SK-N-SH (cell line): ENCODE data around the gene UBE2N. TPM values are rescaled to one million over a fixed set of nuclear protein-coding genes. Genes with fewer than 3 reads are reported as not detected.

Experiments
- CTCF ChIA-PET: fragments of 300-600, 350-600 bp; formaldehyde crosslinking; extraction: SDS; loops from one replicate; lab custom pipeline; 2021; lab: Yijun Ruan, JAX
- POLR2A ChIA-PET: fragments of 350-600 bp; sonication (Branson Sonifier 250); formaldehyde crosslinking; extraction: SDS; loops from one replicate; lab custom pipeline; 2020; ENCODE audit warnings: antibody characterized with exemption, inconsistent platforms; lab: Yijun Ruan, JAX
- DNase-seq: peaks from one replicate; pipeline ENCODE4 v3.0.0; 2012
- H2AFZ ChIP-seq: fragments of 200-600 bp; sonication (generic); 2 replicates; pipeline ENCODE4 v1.8.1; 2016; ENCODE audit warnings: antibody characterized with exemption, mild to moderate bottlenecking, low read depth
- H3F3A ChIP-seq: fragments of 200-600 bp; sonication (generic); replicated peaks from 2 replicates; pipeline ENCODE3; 2016; ENCODE audit warnings: antibody characterized with exemption, mild to moderate bottlenecking; ENCODE audit not compliant: insufficient read depth
- H3K27ac ChIP-seq, 2 experiments: fragments of 200-500 bp in 1 of 2; fragments of 200-600 bp in 1 of 2; sonication (Bioruptor generic) in 1 of 2; sonication (generic), shearing (Covaris generic) in 1 of 2; 2 replicates each; pipeline versions ENCODE4 v1.5.1 to v1.6.1; 2014 to 2016; ENCODE audit warnings: low read depth in 2 of 2, inconsistent platforms in 1 of 2, low read length in 1 of 2, mild to moderate bottlenecking in 1 of 2, mixed read lengths in 1 of 2
- H3K27me3 ChIP-seq: fragments of 200-600 bp; sonication (generic), shearing (Covaris generic); 2 replicates; pipeline ENCODE4 v1.6.1; 2016; ENCODE audit warnings: mixed run types; ENCODE audit not compliant: insufficient read depth
- H3K36me3 ChIP-seq, 2 experiments: fragments of 200-500 bp in 1 of 2; fragments of 200-600 bp in 1 of 2; sonication (Bioruptor generic) in 1 of 2; sonication (generic) in 1 of 2; replicated peaks in 1 of 2; 2 replicates each; pipeline versions ENCODE3 to v1.5.1; 2014 to 2016; ENCODE audit warnings: low read length in 1 of 2, mild to moderate bottlenecking in 1 of 2; ENCODE audit not compliant: insufficient read depth in 2 of 2, control insufficient read depth in 1 of 2
- H3K4me1 ChIP-seq, 2 experiments: fragments of 200-500 bp in 1 of 2; fragments of 200-600 bp in 1 of 2; sonication (Bioruptor generic) in 1 of 2; sonication (generic), shearing (Covaris generic) in 1 of 2; 2 replicates each; pipeline versions ENCODE4 v1.5.1 to v1.6.1; 2014 to 2016; ENCODE audit warnings: low read depth in 1 of 2, low read length in 1 of 2, mixed run types in 1 of 2; ENCODE audit not compliant: insufficient read depth in 2 of 2, control insufficient read depth in 1 of 2
- H3K4me2 ChIP-seq: fragments of 200-600 bp; sonication (generic), shearing (Covaris generic); 2 replicates; pipeline ENCODE4 v1.6.1; 2017; ENCODE audit warnings: mixed run types
- H3K4me3 ChIP-seq, 2 experiments: fragments of 200-500 bp in 1 of 2; fragments of 200-600 bp in 1 of 2; sonication (Bioruptor generic) in 1 of 2; sonication (generic), shearing (Covaris generic) in 1 of 2; 2 replicates each; pipeline versions ENCODE4 v1.5.1 to v1.8.1; 2014 to 2016; ENCODE audit warnings: low read depth in 2 of 2, inconsistent platforms in 1 of 2, low read length in 1 of 2, mild to moderate bottlenecking in 1 of 2, mixed read lengths in 1 of 2, moderate library complexity in 1 of 2
- H3K79me2 ChIP-seq: fragments of 200-600 bp; sonication (generic); 2 replicates; pipeline ENCODE4 v1.8.1; 2017; ENCODE audit warnings: mild to moderate bottlenecking; ENCODE audit not compliant: insufficient read depth
- H3K9ac ChIP-seq: fragments of 200-600 bp; sonication (generic); 2 replicates; pipeline ENCODE4 v1.6.1; 2017; ENCODE audit warnings: mixed run types
- H3K9me2 ChIP-seq: fragments of 200-600 bp; sonication (generic); 2 replicates; pipeline ENCODE4 v1.6.1; 2017; ENCODE audit warnings: mixed run types
- H3K9me3 ChIP-seq: fragments of 200-600 bp; sonication (generic); 2 replicates; pipeline ENCODE4 v1.6.1; 2017; ENCODE audit warnings: mixed run types, mild to moderate bottlenecking, moderate library complexity
- H4K20me1 ChIP-seq: fragments of 200-600 bp; sonication (generic); 2 replicates; pipeline ENCODE4 v1.6.1; 2017; ENCODE audit warnings: mild to moderate bottlenecking, mixed run types; ENCODE audit not compliant: insufficient read depth
- ELF1 ChIP-seq: IDR thresholded peaks from 2 replicates; pipeline ENCODE4 v1.4.0; 2012
- EZH2phosphoT487 ChIP-seq: fragments of 200-600 bp; sonication (generic); IDR thresholded peaks from 2 replicates; pipeline ENCODE4 v1.6.1; 2017; ENCODE audit warnings: low read depth, mixed run types, mild to moderate bottlenecking, antibody characterized with exemption, moderate library complexity, borderline replicate concordance
- FOSL2 ChIP-seq: IDR thresholded peaks from 2 replicates; pipeline ENCODE4 v1.4.0; 2012; ENCODE audit warnings: low read depth, mild to moderate bottlenecking, moderate library complexity, borderline replicate concordance
- FOXM1 ChIP-seq: IDR thresholded peaks from 2 replicates; pipeline ENCODE4 v1.4.0; 2012; ENCODE audit warnings: low read depth, mild to moderate bottlenecking
- JUND ChIP-seq: IDR thresholded peaks from 2 replicates; pipeline ENCODE4 v1.4.0; 2012
- MEF2A ChIP-seq: IDR thresholded peaks from 2 replicates; pipeline ENCODE4 v1.4.0; 2012; ENCODE audit warnings: low read depth, borderline replicate concordance
- NRF1 ChIP-seq: IDR thresholded peaks from 2 replicates; pipeline ENCODE4 v1.6.1; 2012; ENCODE audit warnings: low read depth, mild to moderate bottlenecking, low read length
- POLR2AphosphoS5 ChIP-seq: IDR thresholded peaks from 2 replicates; pipeline ENCODE4 v1.6.1; 2012; ENCODE audit warnings: low read depth, low read length
- RAD21 ChIP-seq: IDR thresholded peaks from 2 replicates; pipeline ENCODE4 v1.6.1; 2012; ENCODE audit warnings: mild to moderate bottlenecking, low read length
- RXRA ChIP-seq: IDR thresholded peaks from 2 replicates; pipeline ENCODE4 v1.4.0; 2012; ENCODE audit warnings: low read depth, mild to moderate bottlenecking, borderline replicate concordance
- SIN3A ChIP-seq: IDR thresholded peaks from 2 replicates; pipeline ENCODE4 v1.6.1; 2012; ENCODE audit warnings: low read depth, mild to moderate bottlenecking, low read length, moderate library complexity, borderline replicate concordance
- TAF1 ChIP-seq: IDR thresholded peaks from 2 replicates; pipeline ENCODE4 v1.6.1; 2012; ENCODE audit warnings: low read depth, mild to moderate bottlenecking, low read length, moderate library complexity, borderline replicate concordance
- TCF12 ChIP-seq: IDR thresholded peaks from 2 replicates; pipeline ENCODE4 v1.4.0; 2012
- YY1 ChIP-seq: IDR thresholded peaks from 2 replicates; pipeline ENCODE4 v1.4.0; 2012; ENCODE audit warnings: low read depth, mild to moderate bottlenecking
- WGBS: methylation state at CpG from one replicate; pipeline ENCODE4 v1.1.6; 2017; ENCODE audit warnings: low lambda C conversion rate; 5-methylcytosine and 5-hydroxymethylcytosine counted together
- polyA plus RNA-seq, 3 experiments: library from polyadenylated mRNA; depleted of rRNA; stranded (reverse); fragments of >200 nt; gene quantifications; 2 replicates each; pipeline ENCODE4 v1.2.3, GENCODE V29; 2012
- TF ChIP-seq, protein P1 (sequence below): IDR thresholded peaks from 2 replicates; pipeline ENCODE4 v1.6.1; 2012; ENCODE audit warnings: mild to moderate bottlenecking, low read depth, low read length, moderate library complexity
- TF ChIP-seq, protein P2 (sequence below): fragments of 200-600 bp; sonication (generic); IDR thresholded peaks from 2 replicates; pipeline ENCODE4 v1.6.1; 2017; ENCODE audit warnings: antibody characterized with exemption, mild to moderate bottlenecking, moderate library complexity
- TF ChIP-seq, protein P3 (sequence below): IDR thresholded peaks from 2 replicates; pipeline ENCODE4; 2012
- TF ChIP-seq, protein P4 (sequence below): IDR thresholded peaks from 2 replicates; pipeline ENCODE4 v1.4.0; 2012; ENCODE audit warnings: low read depth, borderline replicate concordance

Gene UBE2N
- polyA plus RNA-seq, 1 of the 3 experiments (the other 2 are of a cell fraction): 102 TPM

DNA sequence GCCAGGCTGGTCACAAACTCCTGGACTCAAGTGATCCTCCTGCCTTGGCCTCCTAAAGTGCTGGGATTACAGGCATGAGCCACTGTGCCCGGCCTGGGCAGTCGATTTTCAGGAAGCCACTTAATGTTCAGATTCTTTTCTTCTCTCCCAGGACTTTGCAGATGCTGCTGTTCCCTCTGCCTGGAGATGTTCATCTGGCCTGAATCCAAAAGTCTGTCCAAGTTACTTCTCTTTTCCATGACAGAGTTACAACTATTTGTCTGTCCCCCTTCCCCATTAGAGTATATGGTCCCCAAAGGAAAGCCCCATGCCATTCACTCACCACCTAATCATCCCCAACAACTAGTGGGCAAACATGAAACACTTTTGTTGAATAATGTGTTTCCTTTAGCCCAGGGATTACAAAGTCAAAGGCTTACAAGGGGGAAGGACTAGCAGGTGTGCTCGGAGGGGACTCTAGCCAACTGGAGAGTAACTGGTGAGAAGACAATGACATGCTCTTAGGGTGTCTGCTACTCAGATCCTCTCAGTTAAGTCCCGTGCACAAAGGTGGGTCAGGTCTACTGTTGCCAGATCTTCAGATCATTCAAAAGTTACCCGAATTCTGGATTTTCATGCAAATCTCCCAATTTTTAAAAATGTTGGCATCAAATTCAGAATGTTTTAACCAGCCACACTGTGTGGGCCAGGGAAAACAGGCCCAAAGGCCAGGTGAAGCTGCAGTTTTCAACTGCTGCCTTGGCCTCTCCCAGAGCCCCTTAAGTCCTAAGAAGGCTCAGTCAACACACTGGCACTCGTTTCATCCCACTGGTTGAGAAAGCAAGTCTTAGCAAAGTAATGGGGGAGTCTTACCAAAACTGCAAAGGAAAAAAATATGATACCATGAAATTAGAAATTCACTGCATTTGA lies 34.4 kb downstream of the UBE2N start (continued):
- TF ChIP-seq, protein P1, sequence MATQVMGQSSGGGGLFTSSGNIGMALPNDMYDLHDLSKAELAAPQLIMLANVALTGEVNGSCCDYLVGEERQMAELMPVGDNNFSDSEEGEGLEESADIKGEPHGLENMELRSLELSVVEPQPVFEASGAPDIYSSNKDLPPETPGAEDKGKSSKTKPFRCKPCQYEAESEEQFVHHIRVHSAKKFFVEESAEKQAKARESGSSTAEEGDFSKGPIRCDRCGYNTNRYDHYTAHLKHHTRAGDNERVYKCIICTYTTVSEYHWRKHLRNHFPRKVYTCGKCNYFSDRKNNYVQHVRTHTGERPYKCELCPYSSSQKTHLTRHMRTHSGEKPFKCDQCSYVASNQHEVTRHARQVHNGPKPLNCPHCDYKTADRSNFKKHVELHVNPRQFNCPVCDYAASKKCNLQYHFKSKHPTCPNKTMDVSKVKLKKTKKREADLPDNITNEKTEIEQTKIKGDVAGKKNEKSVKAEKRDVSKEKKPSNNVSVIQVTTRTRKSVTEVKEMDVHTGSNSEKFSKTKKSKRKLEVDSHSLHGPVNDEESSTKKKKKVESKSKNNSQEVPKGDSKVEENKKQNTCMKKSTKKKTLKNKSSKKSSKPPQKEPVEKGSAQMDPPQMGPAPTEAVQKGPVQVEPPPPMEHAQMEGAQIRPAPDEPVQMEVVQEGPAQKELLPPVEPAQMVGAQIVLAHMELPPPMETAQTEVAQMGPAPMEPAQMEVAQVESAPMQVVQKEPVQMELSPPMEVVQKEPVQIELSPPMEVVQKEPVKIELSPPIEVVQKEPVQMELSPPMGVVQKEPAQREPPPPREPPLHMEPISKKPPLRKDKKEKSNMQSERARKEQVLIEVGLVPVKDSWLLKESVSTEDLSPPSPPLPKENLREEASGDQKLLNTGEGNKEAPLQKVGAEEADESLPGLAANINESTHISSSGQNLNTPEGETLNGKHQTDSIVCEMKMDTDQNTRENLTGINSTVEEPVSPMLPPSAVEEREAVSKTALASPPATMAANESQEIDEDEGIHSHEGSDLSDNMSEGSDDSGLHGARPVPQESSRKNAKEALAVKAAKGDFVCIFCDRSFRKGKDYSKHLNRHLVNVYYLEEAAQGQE: no peak
- TF ChIP-seq, protein P2, sequence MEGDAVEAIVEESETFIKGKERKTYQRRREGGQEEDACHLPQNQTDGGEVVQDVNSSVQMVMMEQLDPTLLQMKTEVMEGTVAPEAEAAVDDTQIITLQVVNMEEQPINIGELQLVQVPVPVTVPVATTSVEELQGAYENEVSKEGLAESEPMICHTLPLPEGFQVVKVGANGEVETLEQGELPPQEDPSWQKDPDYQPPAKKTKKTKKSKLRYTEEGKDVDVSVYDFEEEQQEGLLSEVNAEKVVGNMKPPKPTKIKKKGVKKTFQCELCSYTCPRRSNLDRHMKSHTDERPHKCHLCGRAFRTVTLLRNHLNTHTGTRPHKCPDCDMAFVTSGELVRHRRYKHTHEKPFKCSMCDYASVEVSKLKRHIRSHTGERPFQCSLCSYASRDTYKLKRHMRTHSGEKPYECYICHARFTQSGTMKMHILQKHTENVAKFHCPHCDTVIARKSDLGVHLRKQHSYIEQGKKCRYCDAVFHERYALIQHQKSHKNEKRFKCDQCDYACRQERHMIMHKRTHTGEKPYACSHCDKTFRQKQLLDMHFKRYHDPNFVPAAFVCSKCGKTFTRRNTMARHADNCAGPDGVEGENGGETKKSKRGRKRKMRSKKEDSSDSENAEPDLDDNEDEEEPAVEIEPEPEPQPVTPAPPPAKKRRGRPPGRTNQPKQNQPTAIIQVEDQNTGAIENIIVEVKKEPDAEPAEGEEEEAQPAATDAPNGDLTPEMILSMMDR: no peak
- TF ChIP-seq YY1 (no peak), RXRA (no peak), MEF2A (no peak), EZH2phosphoT487 (no peak), SIN3A (no peak), TAF1 (no peak)
- TF ChIP-seq, protein P3, sequence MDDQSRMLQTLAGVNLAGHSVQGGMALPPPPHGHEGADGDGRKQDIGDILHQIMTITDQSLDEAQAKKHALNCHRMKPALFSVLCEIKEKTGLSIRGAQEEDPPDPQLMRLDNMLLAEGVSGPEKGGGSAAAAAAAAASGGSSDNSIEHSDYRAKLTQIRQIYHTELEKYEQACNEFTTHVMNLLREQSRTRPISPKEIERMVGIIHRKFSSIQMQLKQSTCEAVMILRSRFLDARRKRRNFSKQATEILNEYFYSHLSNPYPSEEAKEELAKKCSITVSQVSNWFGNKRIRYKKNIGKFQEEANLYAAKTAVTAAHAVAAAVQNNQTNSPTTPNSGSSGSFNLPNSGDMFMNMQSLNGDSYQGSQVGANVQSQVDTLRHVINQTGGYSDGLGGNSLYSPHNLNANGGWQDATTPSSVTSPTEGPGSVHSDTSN: no peak
- TF ChIP-seq, all 33 proteins: peak for 0

DNA sequence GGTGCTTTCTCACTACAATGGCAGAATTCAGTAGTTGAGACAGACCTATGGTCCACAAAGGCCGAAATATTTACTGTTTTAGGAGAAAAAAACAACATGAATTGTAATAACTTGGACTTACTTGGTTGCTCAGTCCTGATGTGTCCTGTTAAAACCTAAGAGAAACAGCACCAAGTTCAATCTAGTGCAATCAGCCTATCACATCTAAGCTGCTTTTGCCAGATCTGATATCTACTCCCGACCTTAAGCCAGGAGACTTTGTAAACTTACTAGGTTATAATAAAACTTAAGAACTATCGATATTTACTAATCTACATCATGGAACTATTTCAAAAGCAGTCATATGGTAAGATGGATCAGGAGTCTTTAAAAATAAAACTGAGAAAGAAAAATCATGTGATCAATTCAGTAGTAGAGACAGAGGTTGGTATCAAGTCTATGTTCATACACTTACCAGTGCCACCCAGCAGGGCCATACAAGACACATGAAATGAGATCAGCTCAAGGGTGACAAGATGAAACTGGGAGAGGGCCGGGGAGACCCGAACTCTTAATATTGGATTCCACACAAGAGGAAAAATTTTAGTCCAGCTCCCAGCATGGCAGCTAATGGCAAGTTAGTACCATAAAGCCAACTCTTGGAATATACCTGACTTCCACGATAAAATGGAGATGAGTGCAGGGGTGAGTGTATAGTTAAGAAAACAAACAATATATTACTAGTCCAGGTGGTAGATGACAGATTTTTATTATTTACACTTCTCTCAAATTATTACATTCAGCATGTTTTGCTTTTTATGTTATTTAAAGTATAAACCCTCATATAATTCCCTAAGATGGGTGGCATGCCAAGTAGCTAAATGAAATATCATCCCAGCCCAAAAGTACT lies 36.5 kb downstream of the UBE2N start:
- Histone ChIP-seq H4K20me1 (peaks cover 11% of the 10 kb centered on the region), H3K27me3 (no peaks in the 10 kb centered on the region), H3K4me2 (no peak overlapping the region), H3K4me1 (peaks cover 0 to 20% of the 10 kb centered on the region in 2 experiments; a peak in 3 of 4 replicates), H3F3A (peaks cover 64% of the 10 kb centered on the region), H2AFZ (no peak overlapping the region), H3K9ac (no peak overlapping the region), H3K9me3 (no peaks in the 10 kb centered on the region), H3K27ac (peak overlapping the region; percentile 23 to 43; a peak in 3 of 4 replicates), H3K4me3 (no peak overlapping the region), H3K36me3 (peaks cover 53 to 60% of the 10 kb centered on the region in 2 experiments), H3K9me2 (no peaks in the 10 kb centered on the region), H3K79me2 (peaks cover 22% of the 10 kb centered on the region)
- POLR2A ChIA-PET: interaction anchor here (0.9 kb wide), 1 partner anchor 17 kb away, joined by 3 read pairs; no protein-coding TSS in a partner anchor
- CTCF ChIA-PET: interaction anchor here (0.7 to 4.5 kb wide), 7 partner anchors 8 to 1471 kb away, joined by 3 to 21 read pairs (median 5); no protein-coding TSS in a partner anchor
- DNase-seq: no peak
- WGBS: 92% methylated on average over 6 of the region's 6 CpGs
- TF ChIP-seq, protein P4, sequence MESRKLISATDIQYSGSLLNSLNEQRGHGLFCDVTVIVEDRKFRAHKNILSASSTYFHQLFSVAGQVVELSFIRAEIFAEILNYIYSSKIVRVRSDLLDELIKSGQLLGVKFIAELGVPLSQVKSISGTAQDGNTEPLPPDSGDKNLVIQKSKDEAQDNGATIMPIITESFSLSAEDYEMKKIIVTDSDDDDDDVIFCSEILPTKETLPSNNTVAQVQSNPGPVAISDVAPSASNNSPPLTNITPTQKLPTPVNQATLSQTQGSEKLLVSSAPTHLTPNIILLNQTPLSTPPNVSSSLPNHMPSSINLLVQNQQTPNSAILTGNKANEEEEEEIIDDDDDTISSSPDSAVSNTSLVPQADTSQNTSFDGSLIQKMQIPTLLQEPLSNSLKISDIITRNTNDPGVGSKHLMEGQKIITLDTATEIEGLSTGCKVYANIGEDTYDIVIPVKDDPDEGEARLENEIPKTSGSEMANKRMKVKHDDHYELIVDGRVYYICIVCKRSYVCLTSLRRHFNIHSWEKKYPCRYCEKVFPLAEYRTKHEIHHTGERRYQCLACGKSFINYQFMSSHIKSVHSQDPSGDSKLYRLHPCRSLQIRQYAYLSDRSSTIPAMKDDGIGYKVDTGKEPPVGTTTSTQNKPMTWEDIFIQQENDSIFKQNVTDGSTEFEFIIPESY: no peak
- TF ChIP-seq SIN3A (no peak), TCF12 (no peak), NRF1 (no peak), FOSL2 (no peak), ELF1 (no peak), FOXM1 (no peak), JUND (no peak), POLR2AphosphoS5 (no peak), RAD21 (no peak)
